Fibroblast of peridontal ligament (primary cell): ENCODE data around the gene KANSL1.

Experiments used
- DNase-seq: peaks from one replicate; pipeline ENCODE4 v3.0.0-alpha.2; 2010; ENCODE audit errors: extremely low read depth

The KANSL1 gene

DNA sequence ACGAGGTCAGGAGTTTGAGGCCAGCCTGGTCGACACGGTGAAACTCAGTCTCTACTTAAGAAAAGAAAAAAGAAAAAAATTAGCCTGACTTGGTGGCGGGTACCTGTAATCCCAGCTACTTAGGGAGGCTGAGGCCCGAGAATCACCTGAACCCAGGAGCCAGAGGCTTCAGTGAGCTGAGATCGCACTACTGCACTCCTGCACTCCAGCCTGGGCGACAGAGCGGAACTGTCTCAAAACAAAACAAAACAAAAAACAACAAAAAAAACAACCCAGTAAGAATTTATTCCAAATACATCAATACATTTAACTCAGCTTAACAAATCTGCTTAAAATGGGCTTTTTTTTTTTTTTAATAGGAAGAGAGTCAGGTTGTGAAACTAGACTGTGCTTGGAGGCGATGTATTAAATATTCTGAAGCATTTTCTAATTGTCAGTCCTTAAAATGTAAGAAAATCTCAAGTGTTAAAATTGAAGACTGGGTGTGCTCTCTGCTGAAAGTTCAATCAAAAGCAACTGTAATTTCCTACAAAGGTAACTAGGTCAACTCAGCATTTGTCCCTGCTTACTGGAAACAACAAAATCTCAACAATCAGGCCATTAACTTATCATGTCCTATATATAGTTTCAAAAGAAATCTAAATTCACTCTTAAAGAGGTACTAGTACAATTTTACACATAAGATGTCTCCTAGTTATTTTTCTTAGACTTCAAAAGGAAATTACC, 23.2 kb downstream of the KANSL1 start:
- no peak for DNase-seq

DNA sequence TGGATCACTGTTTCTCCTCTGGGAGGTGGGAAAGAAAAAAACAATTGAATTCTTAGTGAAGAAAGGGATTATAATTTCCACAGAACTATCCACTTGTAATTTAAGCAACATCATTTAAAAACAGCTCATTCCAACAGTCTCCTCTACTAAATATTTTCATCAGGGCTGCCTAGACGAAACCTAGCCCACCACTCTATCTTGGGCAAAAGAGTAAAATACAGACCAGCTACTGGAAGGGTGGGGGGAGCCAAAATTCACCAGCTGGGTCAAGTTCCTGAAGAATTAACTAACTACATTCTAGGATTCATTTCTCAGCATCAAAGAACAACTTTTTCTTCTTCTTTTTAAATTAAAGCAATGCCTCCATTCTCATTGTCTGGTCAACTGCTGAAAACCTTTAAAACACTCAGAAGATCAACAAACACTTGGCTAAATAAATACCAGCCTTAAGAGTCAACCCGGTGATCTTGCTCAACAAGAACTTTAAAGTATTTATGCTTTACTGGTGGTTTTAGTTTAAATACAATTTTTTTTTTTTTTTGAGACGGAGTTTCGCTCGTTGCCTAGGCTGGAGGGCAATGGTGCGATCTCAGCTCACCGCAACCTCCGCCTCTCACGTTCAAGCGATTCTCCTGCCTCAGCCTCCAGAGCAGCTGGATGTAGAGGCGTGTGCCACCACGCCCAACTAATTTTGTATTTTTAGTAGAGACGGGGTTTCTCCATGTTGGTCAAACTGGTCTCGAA, 25.2 kb downstream of the KANSL1 start:
- peak; percentile 90 for DNase-seq

DNA sequence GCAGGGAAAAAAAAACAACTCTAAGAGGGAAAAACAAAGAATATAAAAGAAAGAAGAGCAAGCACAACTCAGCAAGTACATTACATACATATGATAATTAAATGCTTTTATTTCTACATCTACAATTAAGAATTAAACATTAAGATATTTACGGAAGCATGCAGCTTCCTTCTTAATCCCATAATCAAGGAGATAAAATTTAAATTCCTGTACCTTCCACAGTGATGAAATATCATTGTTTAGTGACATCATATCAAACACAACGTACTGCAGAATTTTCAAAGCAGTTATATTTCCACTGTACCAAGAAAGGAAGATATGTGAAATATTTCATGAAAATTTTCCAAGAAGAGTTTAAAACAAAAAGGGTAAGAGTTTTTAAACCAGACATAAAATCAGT, 26.0 kb downstream of the KANSL1 start:
- DNase-seq, result no peak

DNA sequence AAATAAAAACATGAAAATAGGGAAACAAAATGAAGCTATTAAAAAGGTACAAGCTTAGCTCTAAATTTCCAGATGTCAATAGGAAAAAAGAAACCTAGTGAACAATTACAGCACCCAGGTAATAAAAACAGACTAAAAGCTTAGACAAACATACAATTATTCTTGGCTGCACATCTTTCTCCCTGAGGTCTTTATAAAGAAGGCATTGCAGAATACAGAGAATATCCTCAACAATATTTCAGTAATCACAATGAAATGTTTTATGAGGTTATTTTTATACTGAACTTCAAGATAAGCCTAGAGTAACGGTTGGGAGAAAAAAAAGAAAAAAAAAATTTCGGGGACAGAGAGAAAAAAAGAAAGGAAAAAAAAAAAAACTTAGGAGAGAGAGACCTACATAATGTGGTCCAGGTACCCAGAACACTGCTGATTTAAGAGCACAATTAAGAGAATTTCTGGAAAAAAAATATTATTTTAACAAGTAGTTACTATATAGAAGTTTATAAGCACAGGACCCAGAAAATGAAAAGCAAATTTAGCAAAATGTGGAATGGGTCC, 26.5 kb downstream of the KANSL1 start:
- DNase-seq, result no peak

DNA sequence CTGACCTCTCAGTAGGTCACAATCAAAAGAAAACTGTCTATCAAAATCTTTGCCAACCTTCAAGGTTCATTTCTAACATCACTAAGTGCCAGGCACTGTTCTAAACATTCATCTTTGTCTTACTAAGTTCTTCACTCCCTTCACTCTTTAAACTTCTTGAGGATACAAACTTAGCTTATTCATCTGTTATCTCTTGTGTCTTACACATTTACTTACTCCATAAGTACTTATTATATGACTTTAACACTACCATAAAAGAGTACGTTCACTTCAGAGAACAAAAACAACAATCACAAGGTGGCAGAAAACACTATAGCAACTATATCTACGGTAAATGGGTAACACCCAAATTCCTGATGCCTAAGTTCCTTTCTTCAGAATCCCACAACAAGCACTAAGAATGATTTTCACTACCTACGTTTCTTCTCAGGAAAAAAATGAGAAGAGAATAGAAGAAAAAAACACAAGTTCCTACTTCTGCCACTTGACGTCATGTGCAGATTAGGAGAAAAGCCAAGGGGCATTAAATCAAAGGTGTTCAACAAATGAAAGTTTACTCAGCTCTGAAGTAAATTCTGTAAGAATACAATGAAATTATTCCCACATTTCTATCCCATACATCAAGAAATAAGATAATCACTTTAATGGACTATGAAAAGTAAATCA, 29.2 kb downstream of the KANSL1 start:
- DNase-seq, result no peak

DNA sequence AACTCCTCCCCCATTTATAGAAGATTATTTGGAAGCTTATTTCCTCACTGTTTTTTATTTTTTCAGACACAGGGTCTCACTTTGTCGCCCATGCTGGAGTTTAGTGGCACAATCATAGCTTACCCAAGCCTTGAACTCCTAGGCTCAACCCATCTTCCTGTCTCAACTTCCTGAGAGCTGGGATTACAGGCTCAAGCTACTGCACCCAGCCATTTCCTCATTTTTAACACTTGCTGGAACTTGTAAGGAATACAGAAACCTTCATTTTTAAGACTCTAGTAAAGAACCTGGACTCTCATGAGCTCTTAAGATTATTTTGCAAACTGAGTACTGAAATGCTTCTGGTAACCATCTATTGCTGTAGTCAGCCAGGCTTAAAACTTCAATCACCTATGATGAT, 29.9 kb downstream of the KANSL1 start:
- no peak for DNase-seq

DNA sequence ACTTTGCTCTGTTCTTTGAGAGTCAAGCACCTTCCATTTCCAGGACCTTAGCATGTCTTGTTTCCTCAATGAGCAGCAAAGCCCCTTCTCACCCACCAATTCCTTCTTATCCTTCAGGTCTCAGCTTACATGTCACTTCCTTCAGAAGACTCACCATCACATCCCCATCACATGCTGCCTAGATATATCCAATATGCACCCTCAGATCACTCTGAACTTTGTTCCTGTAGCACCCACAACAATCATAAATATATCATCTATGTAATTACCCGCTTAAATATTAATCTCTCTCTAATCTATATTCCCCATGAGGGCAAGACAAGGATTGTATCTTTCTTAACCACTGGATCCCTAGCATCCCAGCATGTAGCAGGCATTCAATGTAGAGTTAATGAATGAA, 30.4 kb downstream of the KANSL1 start:
- no peak for DNase-seq

DNA sequence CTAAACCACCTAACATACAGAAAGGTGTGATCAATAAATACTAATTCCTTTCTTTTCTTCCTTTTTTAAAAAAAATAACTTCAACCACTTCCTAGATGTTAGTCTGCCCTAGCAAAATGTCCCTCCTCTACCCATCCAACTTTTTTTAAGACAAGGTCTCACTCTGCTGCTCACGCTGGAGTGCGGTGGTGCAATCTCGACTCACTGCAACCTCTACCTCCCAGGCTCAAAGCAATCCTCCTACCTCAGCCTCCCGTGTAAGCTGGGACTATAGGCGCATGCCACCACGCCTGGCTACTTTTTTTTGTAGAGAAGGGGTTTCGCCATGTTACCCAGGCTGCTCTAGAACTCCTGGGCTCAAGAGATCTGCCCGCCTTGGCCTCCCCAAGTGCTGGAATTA, 33.1 kb downstream of the KANSL1 start:
- DNase-seq, result no peak

DNA sequence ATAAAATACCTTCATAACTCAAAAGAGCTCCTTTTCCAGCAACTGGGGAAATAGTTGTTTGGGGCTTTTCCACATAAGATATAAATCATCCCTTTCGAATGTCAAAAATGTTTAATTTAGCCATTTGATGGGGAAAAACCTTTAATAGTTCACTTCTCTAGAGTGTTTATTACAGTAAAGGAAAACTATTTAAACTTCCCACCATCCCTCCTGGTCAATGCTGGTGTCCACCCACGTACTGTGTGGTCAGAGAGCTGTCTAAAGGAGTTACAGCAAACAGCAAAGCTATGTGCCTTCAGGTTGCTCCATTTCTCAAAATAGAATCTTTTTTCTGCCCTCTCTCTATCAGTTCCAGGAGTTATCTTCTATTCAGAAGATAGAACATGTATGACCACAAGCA, 33.5 kb downstream of the KANSL1 start:
- DNase-seq, result peak; percentile 41

DNA sequence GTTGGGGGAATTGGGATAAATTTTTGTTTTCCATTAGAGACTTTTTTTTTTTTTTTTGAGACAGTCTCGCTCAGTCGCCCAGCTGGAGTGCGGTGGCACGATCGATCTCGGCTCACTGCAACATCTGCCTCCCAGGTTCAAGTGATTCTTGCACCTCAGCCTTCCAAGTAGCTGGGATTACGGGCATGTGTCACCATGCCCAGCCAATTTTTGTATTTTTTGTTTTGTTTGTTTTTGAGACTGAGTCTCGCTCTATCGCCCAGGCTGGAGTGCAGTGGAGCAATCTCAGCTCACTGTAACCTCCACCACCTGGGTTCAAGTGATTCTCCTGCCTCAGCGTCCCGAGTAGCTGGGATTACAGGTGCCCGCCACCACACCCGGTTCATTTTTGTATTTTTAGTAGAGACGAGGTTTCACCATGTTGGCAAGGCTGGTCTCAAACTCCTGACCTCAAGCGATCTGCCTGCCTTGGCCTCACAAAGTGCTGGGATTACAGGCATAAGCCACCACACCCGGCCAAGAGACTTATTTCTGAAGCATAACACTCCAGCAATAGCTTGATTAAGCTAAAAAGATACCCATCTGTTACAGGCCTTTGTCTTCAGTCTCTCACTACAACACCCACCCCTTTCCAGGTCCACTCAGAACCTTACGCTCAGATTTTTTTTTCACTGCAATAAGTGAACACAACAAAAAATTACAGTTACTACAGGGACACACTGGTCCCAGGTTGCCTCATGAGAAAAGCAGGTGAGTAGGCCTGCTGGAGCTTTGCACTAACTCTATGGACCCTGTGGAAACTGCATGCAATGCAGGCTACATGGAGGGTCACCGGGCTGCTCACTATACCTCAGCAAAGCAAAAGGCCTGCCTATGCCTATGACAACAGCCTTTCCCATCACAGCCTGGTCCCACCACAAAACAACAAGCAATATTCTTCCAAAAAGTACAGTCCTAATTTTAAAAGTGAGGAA, 34.6 kb downstream of the KANSL1 start:
- no peak for DNase-seq

DNA sequence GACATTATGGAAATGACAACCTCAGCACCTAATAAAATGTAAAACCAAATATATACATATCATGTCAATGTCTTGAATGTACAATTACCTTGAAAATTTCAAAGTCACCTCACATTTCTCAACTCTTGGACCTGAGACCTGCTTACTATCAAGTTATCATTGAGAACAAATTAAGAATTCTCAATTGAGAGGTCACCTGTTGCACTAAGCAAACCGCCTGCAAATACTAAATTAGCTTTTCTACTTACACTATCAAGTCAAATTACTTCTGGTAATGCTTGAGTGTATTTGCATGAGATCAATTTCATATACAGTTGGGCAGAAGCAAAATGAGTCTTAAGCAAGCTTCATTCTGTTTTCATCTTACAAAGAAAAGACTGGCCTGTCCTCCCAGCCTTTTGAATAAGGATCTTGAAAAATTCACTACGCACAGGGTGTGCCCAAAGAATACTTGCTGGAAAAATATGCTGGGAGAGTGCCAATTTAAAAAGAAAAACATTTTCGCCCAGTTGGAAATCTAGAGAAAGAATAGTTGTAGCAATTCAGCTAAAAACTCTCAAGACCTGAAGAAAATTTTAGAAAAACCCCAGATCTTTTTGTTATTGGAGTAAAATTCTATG, 35.7 kb downstream of the KANSL1 start:
- peak; percentile 88 for DNase-seq

DNA sequence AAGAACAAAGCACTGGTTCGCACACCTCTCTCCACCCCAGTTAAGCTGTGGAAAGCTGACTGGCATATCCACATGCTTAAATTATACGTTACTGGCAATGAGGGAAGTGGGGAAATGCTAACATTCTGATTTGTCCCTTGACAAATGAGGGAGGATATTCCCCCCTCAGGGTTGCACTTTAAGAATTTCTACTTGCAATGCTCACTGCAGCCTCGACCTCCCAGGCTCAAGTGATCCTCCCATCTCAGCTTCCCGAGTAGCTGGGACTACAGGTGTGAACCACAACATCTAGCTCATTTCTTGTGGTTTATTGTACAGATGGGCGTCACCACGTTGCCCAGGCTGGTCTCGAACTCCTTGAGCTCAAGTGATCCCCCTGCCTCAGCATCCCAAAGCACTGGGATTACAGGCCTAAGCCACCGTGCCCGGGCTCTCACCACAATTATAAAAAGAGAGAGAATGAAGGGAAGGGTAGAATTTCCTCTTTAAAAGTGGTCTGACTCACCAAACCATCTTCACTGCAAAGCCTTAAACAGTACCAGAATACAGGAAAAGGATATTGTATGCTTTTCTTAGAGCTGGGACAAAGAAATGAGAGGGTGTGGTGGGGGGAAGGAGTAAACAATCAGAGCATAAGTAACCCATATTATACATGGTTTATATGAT, 38.9 kb downstream of the KANSL1 start:
- peak; percentile 77 for DNase-seq

DNA sequence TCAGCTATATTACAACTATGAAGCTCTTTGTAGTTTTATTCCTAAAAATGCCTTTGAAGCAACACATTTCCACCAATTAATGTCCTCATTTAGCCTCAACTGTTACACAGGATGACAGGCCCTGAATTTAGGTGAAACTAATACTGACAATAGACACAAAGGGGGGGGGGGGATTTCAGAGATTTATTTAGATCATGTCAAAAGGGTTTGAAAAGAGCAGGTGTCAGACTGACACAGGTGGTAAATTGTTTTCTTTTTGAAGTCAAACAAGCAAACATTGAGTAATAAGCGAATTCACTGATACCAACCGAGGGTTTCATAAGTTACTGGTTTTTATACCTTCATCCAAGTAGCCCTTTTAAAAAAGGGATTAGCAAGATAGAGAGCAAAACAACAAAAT, 40.8 kb downstream of the KANSL1 start:
- no peak for DNase-seq

DNA sequence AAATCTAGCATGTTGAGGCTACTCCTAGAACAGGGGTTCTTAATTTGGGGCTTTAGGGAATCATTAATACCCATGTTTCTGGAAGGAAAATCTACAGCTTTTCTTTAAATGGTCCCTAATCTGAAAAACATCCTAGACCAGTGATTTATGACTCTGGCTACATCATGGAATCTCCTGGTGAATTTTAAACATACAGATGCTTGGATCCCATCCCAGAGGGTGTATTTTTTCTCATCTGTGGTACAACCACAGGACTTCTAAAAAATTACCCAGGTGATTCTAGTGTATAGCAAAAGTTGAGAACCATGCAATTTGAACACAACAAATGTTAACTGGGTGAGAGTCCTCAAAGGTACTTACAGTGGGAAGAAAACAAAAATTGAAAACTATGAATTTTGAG, 41.5 kb downstream of the KANSL1 start:
- no peak for DNase-seq

DNA sequence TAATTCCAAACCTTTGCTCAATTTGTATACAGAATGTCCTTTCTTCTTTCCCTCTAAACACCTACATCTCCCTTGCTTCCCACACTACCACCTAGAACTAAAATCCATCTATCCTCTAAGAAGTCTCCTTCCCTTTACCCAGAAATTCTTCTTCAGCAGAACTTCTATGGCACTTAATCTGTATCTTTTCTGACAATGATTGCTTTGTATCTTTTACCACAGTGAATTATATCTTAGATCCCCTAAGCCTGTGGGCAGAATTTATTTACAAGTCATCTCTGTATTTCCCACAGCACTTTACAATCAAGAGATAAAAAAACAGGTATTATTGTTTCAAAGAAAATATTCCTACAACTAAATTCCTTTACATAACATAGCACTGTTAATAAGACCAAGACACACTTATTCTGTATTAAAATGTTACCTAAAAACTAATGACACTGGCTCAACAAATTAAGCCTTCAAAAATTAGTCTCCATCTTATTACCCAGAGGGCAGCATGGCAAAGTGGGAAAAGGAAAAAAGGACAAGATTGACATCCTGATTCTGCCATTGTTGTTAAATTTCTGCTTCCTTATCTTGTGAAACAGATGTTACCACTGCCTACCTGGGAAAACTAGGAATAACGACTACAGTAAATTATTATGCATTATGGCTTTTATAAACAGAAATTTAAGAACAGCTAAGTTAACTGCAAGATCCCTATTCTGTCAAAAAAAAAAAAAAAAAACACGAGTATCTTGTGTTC, 42.8 kb downstream of the KANSL1 start:
- DNase-seq, result no peak

DNA sequence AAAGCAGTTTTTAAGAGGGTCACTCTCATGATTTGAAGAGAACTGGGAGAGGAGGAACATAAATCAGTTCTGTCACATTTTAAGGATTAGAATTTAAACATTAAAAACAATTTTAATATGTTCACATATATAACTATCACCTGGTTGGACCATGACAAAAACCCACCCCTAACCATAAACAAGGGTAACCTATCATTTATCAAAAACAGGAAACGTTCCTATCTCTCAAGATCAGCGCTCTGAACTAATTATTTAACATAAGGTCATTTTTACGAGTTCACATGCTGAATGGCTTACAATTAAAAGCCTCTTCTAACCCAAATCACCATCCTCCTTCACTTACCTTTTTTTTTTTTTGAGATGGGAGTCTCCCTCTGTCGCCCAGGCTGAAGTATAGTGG, 45.0 kb downstream of the KANSL1 start:
- DNase-seq, result no peak

DNA sequence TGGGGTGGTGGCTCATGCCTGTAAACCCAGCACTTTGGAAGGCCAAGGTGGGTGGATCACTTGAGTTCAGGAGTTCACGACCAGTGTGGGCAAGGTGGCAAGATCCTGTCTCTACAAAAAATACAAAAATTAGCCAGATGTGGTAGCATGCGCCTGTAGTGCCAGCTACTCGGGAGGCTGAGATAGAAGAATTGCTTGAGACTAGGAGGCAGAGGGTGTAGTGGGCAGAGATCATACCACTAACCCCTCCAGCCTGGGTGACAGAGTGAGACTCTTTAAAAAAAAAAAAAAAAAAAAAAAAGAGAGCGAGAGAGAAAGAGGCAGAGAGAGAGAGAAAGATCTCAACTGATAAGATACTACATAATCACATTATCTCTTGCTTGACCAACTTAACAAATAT, 45.9 kb downstream of the KANSL1 start:
- no peak for DNase-seq

DNA sequence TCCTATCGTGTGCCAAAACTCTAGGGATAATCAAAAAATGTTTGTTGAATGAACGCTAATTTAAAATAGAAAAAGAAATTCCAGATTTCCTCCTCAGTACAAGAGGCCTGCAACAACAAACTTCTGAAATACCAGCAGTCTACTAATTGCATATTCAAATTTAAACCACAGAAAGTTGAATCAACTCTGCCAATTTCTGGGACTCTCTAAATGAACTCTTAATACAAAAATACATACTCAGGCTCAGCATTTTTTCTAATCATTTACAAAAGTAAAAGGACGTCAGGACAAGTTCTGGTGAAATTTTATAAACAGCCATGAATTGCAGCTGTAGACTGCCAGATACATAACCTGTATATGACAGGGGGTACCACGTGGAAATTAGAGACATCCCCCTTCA, 49.0 kb downstream of the KANSL1 start:
- DNase-seq, result peak; percentile 65

DNA sequence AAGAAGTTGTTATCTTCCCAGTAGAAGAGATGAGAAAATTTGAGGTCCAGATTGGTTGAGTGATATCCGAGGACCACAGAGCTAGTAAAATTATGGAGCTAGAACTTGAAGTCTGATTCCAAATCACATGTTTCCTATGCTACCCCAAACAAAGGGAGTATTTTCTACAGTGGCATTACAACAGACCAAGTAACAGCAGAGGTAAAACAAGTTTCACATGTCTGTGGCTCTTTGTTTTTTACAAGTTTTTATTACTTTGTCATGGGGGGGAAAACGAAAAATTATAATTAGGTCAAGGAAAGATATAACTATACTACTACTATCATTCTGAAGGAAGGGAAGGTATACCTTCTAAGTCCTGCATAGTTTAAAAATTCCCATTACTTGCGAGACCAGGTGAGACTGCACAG, 49.4 kb downstream of the KANSL1 start:
- DNase-seq, result no peak

DNA sequence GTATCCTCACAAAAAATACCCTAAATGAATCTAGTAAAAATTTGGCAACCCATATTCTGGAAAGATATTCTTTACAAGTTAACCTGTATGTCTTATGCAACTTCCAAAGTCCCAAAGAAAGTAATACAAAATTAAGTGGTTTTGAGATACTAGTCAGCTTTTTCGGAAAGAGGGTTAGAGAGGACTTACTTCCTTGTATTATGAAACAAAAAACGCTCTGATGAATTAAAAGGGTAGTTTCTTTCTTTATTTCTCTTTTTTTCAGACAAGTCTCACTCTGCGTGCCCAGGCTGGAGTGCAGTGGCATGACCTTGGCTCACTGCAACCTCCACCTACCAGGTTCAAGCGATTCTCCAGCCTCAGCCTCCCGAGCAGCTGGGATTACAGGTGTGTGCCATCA, 51.6 kb downstream of the KANSL1 start:
- no peak for DNase-seq
